A549 (cell line): Measurements from ENCODE around the gene SPDYE2B. TPM values are rescaled to one million over a fixed set of nuclear protein-coding genes. Genes with fewer than 3 reads are reported as not detected.

ENCODE experiments used
- polyA plus RNA-seq, 4 experiments: library from polyadenylated mRNA; depleted of rRNA in 3 of 4; stranded (reverse); fragments of >200 nt; fragmentation: RNase III in 1 of 4; extraction: RNeasy Plus Mini Kit Qiagen cat#74134 plus additional on column Dnase treatment in 1 of 4; gene quantifications; 2 replicates in 3 of 4; 3 replicates in 1 of 4; pipeline ENCODE4 v1.2.3, GENCODE V29; 2011 to 2017
- small RNA-seq, 6 experiments: library from RNA; depleted of rRNA; stranded (forward); fragments of <200 nt; gene quantifications; one replicate each; pipeline ENCODE3, GENCODE V24; 2012

The SPDYE2B gene
- polyA plus RNA-seq, 2 of the 4 experiments (the other 2 are of a cell fraction) = not detected

Small RNAs within 50 kb of the gene (small RNA-seq; reads per million reads assigned to genes)
- 0 reads per million in 6 experiments for gene AC105052.3
- gene UPK3BL1 = 0 reads per million in 6 experiments

Other genes starting within 250 kb of the SPDYE2B start
- 12.8 and 14.6 TPM in 2 replicates for gene ORAI2, start 216.7 kb upstream of the SPDYE2B start, polyA plus RNA-seq (2011; rRNA removed)
- 17.3 to 22.1 TPM (median 21.8 TPM) in 3 replicates for gene ORAI2, start 216.7 kb upstream of the SPDYE2B start, polyA plus RNA-seq (2017; fragmentation: RNase III; extraction: RNeasy Plus Mini Kit Qiagen cat#74134 plus additional on column Dnase treatment)
- 3.1 and 4.0 TPM in 2 replicates for gene ALKBH4, start 185.5 kb upstream of the SPDYE2B start, polyA plus RNA-seq (2011; rRNA removed)
- 7.9 to 8.8 TPM (median 8.2 TPM) in 3 replicates for gene ALKBH4, start 185.5 kb upstream of the SPDYE2B start, polyA plus RNA-seq (2017; fragmentation: RNase III; extraction: RNeasy Plus Mini Kit Qiagen cat#74134 plus additional on column Dnase treatment)
- gene LRWD1, start 185.3 kb upstream of the SPDYE2B start, polyA plus RNA-seq (2011; rRNA removed) = 10.7 and 14.9 TPM in 2 replicates
- 26.3 to 28.7 TPM (median 28.1 TPM) in 3 replicates for gene LRWD1, start 185.3 kb upstream of the SPDYE2B start, polyA plus RNA-seq (2017; fragmentation: RNase III; extraction: RNeasy Plus Mini Kit Qiagen cat#74134 plus additional on column Dnase treatment)
- gene POLR2J, start 171.4 kb upstream of the SPDYE2B start, polyA plus RNA-seq (2011; rRNA removed) = 70.5 and 99.0 TPM in 2 replicates
- gene POLR2J, start 171.4 kb upstream of the SPDYE2B start, polyA plus RNA-seq (2017; fragmentation: RNase III; extraction: RNeasy Plus Mini Kit Qiagen cat#74134 plus additional on column Dnase treatment) = 101 to 107 TPM (median 104 TPM) in 3 replicates
- 0.83 and 0.93 TPM in 2 replicates for gene RASA4B, start 132.5 kb upstream of the SPDYE2B start, polyA plus RNA-seq (2011; rRNA removed)
- 1.4 to 1.5 TPM (median 1.4 TPM) in 3 replicates for gene RASA4B, start 132.5 kb upstream of the SPDYE2B start, polyA plus RNA-seq (2017; fragmentation: RNase III; extraction: RNeasy Plus Mini Kit Qiagen cat#74134 plus additional on column Dnase treatment)
- 1.4 and 1.7 TPM in 2 replicates for gene UPK3BL2, start 106.6 kb upstream of the SPDYE2B start, polyA plus RNA-seq (2011; rRNA removed)
- gene UPK3BL2, start 106.6 kb upstream of the SPDYE2B start, polyA plus RNA-seq (2017; fragmentation: RNase III; extraction: RNeasy Plus Mini Kit Qiagen cat#74134 plus additional on column Dnase treatment) = 3.3 to 3.9 TPM (median 3.7 TPM) in 3 replicates
- 0.11 TPM in 1 of 2 replicates, not detected in the other for gene SPDYE2, start 99.1 kb upstream of the SPDYE2B start, polyA plus RNA-seq (2011; rRNA removed)
- not detected in 3 replicates for gene SPDYE2, start 99.1 kb upstream of the SPDYE2B start, polyA plus RNA-seq (2017; fragmentation: RNase III; extraction: RNeasy Plus Mini Kit Qiagen cat#74134 plus additional on column Dnase treatment)
- gene POLR2J3, start 77.7 kb upstream of the SPDYE2B start, polyA plus RNA-seq (2011; rRNA removed) = 29.5 and 52.4 TPM in 2 replicates
- gene POLR2J3, start 77.7 kb upstream of the SPDYE2B start, polyA plus RNA-seq (2017; fragmentation: RNase III; extraction: RNeasy Plus Mini Kit Qiagen cat#74134 plus additional on column Dnase treatment) = 22.2 to 33.4 TPM (median 25.5 TPM) in 3 replicates
- gene RASA4, start 33.6 kb upstream of the SPDYE2B start, polyA plus RNA-seq (2011; rRNA removed) = 1.8 and 3.4 TPM in 2 replicates
- 1.3 to 3.2 TPM (median 2.6 TPM) in 3 replicates for gene RASA4, start 33.6 kb upstream of the SPDYE2B start, polyA plus RNA-seq (2017; fragmentation: RNase III; extraction: RNeasy Plus Mini Kit Qiagen cat#74134 plus additional on column Dnase treatment)
- 17.4 and 19.4 TPM in 2 replicates for gene UPK3BL1, start 7.5 kb upstream of the SPDYE2B start, polyA plus RNA-seq (2011; rRNA removed)
- gene UPK3BL1, start 7.5 kb upstream of the SPDYE2B start, polyA plus RNA-seq (2017; fragmentation: RNase III; extraction: RNeasy Plus Mini Kit Qiagen cat#74134 plus additional on column Dnase treatment) = 7.9 to 10.2 TPM (median 8.2 TPM) in 3 replicates
- 1.3 and 3.0 TPM in 2 replicates for gene POLR2J2, start 21.3 kb downstream of the SPDYE2B start, polyA plus RNA-seq (2011; rRNA removed)
- gene POLR2J2, start 21.3 kb downstream of the SPDYE2B start, polyA plus RNA-seq (2017; fragmentation: RNase III; extraction: RNeasy Plus Mini Kit Qiagen cat#74134 plus additional on column Dnase treatment) = 0.19 to 0.53 TPM (median 0.43 TPM) in 3 replicates
- 6.9 and 9.1 TPM in 2 replicates for gene FAM185A, start 98.7 kb downstream of the SPDYE2B start, polyA plus RNA-seq (2011; rRNA removed)
- 7.4 to 8.1 TPM (median 7.5 TPM) in 3 replicates for gene FAM185A, start 98.7 kb downstream of the SPDYE2B start, polyA plus RNA-seq (2017; fragmentation: RNase III; extraction: RNeasy Plus Mini Kit Qiagen cat#74134 plus additional on column Dnase treatment)